PC-3 (cell line): Measurements from ENCODE around the gene TVP23C. TPM values are rescaled to one million over a fixed set of nuclear protein-coding genes. Genes with fewer than 3 reads are reported as not detected.

Experiments used
- ATAC-seq: fragments of 200-7000 bp; cut with Tn5 transposase; 2 replicates; pipeline ENCODE4 v1.9.1; 2020; ENCODE audit warnings: mild to moderate bottlenecking, moderate library complexity
- BruUV-seq: library from RNA; stranded (reverse); fragments of 400-500 nt; replicated peaks from 2 replicates; lab custom pipeline; 2021; lab: Mats Ljungman, UMichigan
- CTCF ChIA-PET: fragments of 300-600 bp; sonication (Branson Sonifier 250); formaldehyde crosslinking; loops from one replicate; lab custom pipeline; 2022; ENCODE audit warnings: antibody characterized with exemption; lab: Charles Lee
- POLR2A ChIA-PET: fragments of 300-600 bp; sonication (Branson Sonifier 250); formaldehyde crosslinking; loops from one replicate; lab custom pipeline; 2022; ENCODE audit warnings: antibody characterized with exemption; ENCODE audit not compliant: unreplicated experiment; lab: Charles Lee
- DNase-seq: peaks from one replicate; pipeline ENCODE4 v3.0.0-alpha.2; 2015
- H2AFZ ChIP-seq: fragments of 300-600 bp; sonication (generic); 2 replicates; pipeline ENCODE4 v1.6.0; 2016; ENCODE audit warnings: antibody characterized with exemption, low read length
- H3F3A ChIP-seq: fragments of 300-600 bp; sonication (generic); one replicate; pipeline ENCODE4 v1.6.0; 2017; ENCODE audit warnings: antibody characterized with exemption, low read length, control low read depth, mild to moderate bottlenecking; ENCODE audit not compliant: unreplicated experiment
- H3K27ac ChIP-seq: fragments of 300-600 bp; sonication (generic); 2 replicates; pipeline ENCODE4 v1.5.1; 2016; ENCODE audit warnings: mild to moderate bottlenecking, low read length
- H3K27me3 ChIP-seq: fragments of 300-600 bp; sonication (generic); 2 replicates; pipeline ENCODE4 v1.6.1; 2016; ENCODE audit warnings: low read length, mixed read lengths
- H3K36me3 ChIP-seq: fragments of 300-600 bp; sonication (generic); 2 replicates; pipeline ENCODE4 v1.6.1; 2016; ENCODE audit warnings: low read depth, mixed run types, low read length, mixed read lengths
- H3K4me1 ChIP-seq: fragments of 300-600 bp; sonication (generic); 2 replicates; pipeline ENCODE4 v1.5.1; 2016; ENCODE audit warnings: low read length; ENCODE audit not compliant: insufficient read depth
- H3K4me2 ChIP-seq: fragments of 300-600 bp; sonication (generic); 2 replicates; pipeline ENCODE4 v1.6.0; 2016; ENCODE audit warnings: low read length
- H3K4me3 ChIP-seq: fragments of 300-600 bp; sonication (generic); 2 replicates; pipeline ENCODE4 v1.5.1; 2016; ENCODE audit warnings: mild to moderate bottlenecking, low read length, mixed read lengths
- H3K79me2 ChIP-seq: fragments of 300-600 bp; sonication (generic); 2 replicates; pipeline ENCODE4 v1.6.1; 2017; ENCODE audit warnings: low read length, mixed read lengths
- H3K9ac ChIP-seq: fragments of 300-600 bp; sonication (generic); 2 replicates; pipeline ENCODE4 v1.6.0; 2016; ENCODE audit warnings: mild to moderate bottlenecking, low read length
- H3K9me2 ChIP-seq: fragments of 300-600 bp; sonication (generic); replicated peaks from 2 replicates; pipeline ENCODE4 v1.6.1; 2016; ENCODE audit warnings: mixed run types, low read length, mixed read lengths
- H3K9me3 ChIP-seq: fragments of 300-600 bp; sonication (generic); 2 replicates; pipeline ENCODE4 v1.6.1; 2016; ENCODE audit warnings: low read length, mixed read lengths
- H4K20me1 ChIP-seq: fragments of 300-600 bp; sonication (generic); 2 replicates; pipeline ENCODE4 v1.6.1; 2016; ENCODE audit warnings: low read length, mixed read lengths
- EZH2 ChIP-seq: fragments of 300-600 bp; sonication (generic); IDR thresholded peaks from one replicate; pipeline ENCODE4 v1.6.1; 2017; ENCODE audit warnings: antibody characterized with exemption, mild to moderate bottlenecking, low read length; ENCODE audit not compliant: unreplicated experiment
- EZH2phosphoT487 ChIP-seq: fragments of 300-600 bp; sonication (generic); IDR thresholded peaks from 2 replicates; pipeline ENCODE4 v1.6.1; 2018; ENCODE audit warnings: mild to moderate bottlenecking, antibody characterized with exemption, low read length, borderline replicate concordance
- intact Hi-C: fragments of 100-400 bp; cut with micrococcal nuclease; formaldehyde crosslinking; loops from 2 replicates; pipeline ENCODE4 v1.9.0; 2023
- total RNA-seq: library from RNA; depleted of rRNA; stranded (reverse); fragments of >200 nt; gene quantifications from 2 replicates; pipeline ENCODE4 v1.2.3, GENCODE V29; 2014
- TF ChIP-seq, protein P1 (sequence below): fragments of 300-600 bp; sonication (generic); conservative IDR thresholded peaks from 2 replicates; pipeline ENCODE4 v1.5.1; 2017; ENCODE audit warnings: antibody characterized with exemption, low read depth, mild to moderate bottlenecking, low read length

Gene TVP23C
- total RNA-seq, 1 experiment from 2014 or later = 23.7 TPM

DNA sequence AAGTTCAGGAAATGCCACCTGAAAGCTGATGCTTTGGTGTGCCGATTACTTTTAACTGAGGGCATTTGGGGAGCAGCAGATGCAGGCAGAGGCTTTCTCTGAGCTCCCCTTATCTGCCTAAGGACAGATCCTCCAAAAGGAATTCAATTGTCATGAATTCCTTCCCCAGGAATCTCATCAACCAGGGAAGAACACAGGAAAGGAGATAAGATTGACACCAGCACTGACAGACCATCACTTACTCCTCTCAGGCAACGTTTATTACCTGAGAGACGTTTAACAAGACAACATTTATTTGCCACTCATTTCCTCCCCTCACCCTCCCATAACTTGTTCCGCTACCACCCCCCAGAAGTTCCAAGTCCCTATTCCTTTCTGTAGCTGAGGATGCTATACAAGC lies 78.2 kb downstream of the TVP23C start:
- ATAC-seq (no peak), DNase-seq (no peak)
- H3K27ac ChIP-seq = no peak overlapping the region
- H3K36me3 ChIP-seq = no peaks in the 10 kb centered on the region; the same call in 1 of the 2 replicates
- no peak overlapping the region for H3K9ac ChIP-seq
- POLR2A ChIA-PET = no interaction called here
- H3K4me2 ChIP-seq = no peak overlapping the region
- H3K4me3 ChIP-seq = no peak overlapping the region
- BruUV-seq = no TSS peak
- intact Hi-C loops = no loop called here
- H4K20me1 ChIP-seq = no peaks in the 10 kb centered on the region
- no peaks in the 10 kb centered on the region for H3K9me2 ChIP-seq
- CTCF ChIA-PET = no interaction called here
- no peaks in the 10 kb centered on the region for H3K79me2 ChIP-seq
- no peak for TF ChIP-seq EZH2phosphoT487
- H3F3A ChIP-seq = no peaks in the 10 kb centered on the region
- H3K4me1 ChIP-seq = peaks cover 6% of the 10 kb centered on the region
- no peaks in the 10 kb centered on the region for H3K9me3 ChIP-seq
- no peak overlapping the region for H2AFZ ChIP-seq
- no peaks in the 10 kb centered on the region for H3K27me3 ChIP-seq

DNA sequence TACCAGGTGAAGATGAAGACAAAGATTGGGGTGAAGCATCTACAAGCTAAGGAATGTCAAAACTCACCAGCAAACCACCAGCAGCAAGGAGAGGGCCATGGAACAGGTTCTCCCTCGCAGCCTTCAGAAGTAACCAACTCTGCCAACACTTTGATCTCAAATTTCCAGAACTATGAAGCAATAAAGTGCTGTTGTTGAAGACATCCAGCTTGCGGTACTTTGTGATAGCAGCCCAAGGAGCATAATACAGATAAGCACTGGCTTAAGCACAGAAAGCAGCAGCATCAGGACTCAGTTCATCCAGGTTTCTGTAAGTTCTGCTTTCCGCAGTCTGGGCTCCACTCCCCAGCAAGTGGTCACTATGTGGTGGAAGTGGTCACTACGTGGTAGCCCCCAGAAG lies 79.9 kb downstream of the TVP23C start:
- Histone ChIP-seq H3K4me1 (peaks cover 12% of the 10 kb centered on the region), H3K9ac (no peak overlapping the region), H3K9me2 (no peaks in the 10 kb centered on the region), H3K27ac (no peak overlapping the region), H3K4me2 (no peak overlapping the region), H3F3A (no peaks in the 10 kb centered on the region), H2AFZ (no peak overlapping the region), H3K4me3 (no peak overlapping the region), H3K79me2 (no peaks in the 10 kb centered on the region), H3K9me3 (no peaks in the 10 kb centered on the region), H4K20me1 (no peaks in the 10 kb centered on the region), H3K36me3 (no peaks in the 10 kb centered on the region; the same call in 1 of the 2 replicates), H3K27me3 (no peaks in the 10 kb centered on the region)
- ATAC-seq = no peak
- intact Hi-C loops = no loop called here
- POLR2A ChIA-PET = no interaction called here
- BruUV-seq = no TSS peak
- no peak for DNase-seq
- CTCF ChIA-PET = no interaction called here
- TF ChIP-seq, protein P1, sequence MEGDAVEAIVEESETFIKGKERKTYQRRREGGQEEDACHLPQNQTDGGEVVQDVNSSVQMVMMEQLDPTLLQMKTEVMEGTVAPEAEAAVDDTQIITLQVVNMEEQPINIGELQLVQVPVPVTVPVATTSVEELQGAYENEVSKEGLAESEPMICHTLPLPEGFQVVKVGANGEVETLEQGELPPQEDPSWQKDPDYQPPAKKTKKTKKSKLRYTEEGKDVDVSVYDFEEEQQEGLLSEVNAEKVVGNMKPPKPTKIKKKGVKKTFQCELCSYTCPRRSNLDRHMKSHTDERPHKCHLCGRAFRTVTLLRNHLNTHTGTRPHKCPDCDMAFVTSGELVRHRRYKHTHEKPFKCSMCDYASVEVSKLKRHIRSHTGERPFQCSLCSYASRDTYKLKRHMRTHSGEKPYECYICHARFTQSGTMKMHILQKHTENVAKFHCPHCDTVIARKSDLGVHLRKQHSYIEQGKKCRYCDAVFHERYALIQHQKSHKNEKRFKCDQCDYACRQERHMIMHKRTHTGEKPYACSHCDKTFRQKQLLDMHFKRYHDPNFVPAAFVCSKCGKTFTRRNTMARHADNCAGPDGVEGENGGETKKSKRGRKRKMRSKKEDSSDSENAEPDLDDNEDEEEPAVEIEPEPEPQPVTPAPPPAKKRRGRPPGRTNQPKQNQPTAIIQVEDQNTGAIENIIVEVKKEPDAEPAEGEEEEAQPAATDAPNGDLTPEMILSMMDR = no peak

DNA sequence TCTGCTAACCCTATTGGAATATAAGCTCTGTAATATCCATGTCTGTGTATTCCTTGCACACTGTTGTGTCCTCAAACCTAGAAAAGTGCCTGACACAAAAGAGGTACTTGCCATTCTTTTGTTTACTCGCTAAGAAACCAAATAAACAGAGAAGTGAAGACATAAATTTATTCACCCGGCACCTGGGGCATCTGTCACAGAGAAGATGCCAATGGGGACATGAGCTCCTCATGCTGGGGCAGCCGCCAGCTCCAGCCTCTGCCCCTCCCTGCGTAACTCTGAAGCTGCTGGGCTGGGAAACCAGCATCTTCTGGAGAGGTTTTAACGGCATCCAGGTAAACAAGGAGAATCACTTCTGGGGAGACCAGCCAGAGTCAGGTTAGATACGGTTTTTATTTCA lies 80.8 kb downstream of the TVP23C start:
- Histone ChIP-seq H3F3A (no peaks in the 10 kb centered on the region), H3K4me2 (no peak overlapping the region), H3K9ac (no peak overlapping the region), H3K9me2 (no peaks in the 10 kb centered on the region), H2AFZ (no peak overlapping the region), H3K27me3 (no peaks in the 10 kb centered on the region), H4K20me1 (no peaks in the 10 kb centered on the region), H3K79me2 (no peaks in the 10 kb centered on the region), H3K36me3 (no peaks in the 10 kb centered on the region; the same call in 1 of the 2 replicates), H3K4me3 (no peak overlapping the region), H3K27ac (no peak overlapping the region), H3K4me1 (peaks cover 12% of the 10 kb centered on the region), H3K9me3 (no peaks in the 10 kb centered on the region)
- TF ChIP-seq EZH2 (no peak), EZH2phosphoT487 (no peak)
- TF ChIP-seq, protein P1 = no peak
- DNase-seq (no peak), ATAC-seq (no peak)
- CTCF ChIA-PET = no interaction called here
- intact Hi-C loops = no loop called here
- BruUV-seq = no TSS peak
- POLR2A ChIA-PET = no interaction called here
